SK-MEL-5 (cell line): Measurements from ENCODE around the gene WASF3. TPM values are rescaled to one million over a fixed set of nuclear protein-coding genes. Genes with fewer than 3 reads are reported as not detected.
"Not testable (repeated sequence)": the region's sequence is repeated elsewhere in the genome, so short reads cannot be mapped to it uniquely, and the experiment has no call there.

Source experiments
- DNase-seq: peaks from one replicate; pipeline ENCODE4 v3.0.0-alpha.2; 2016; ENCODE audit warnings: low read depth, low spot score
- in situ Hi-C: cut with HindIII; loops from 2 replicates; pipeline ENCODE4 v1.10.0; 2016; ENCODE audit warnings: low sequenced_read_pairs, high pct_unique_total_duplicates, low pct_unique_long_range_greater_than_20kb
- total RNA-seq: library from RNA; depleted of rRNA; stranded (reverse); fragments of >200 nt; shearing (Covaris generic); gene quantifications from 2 replicates; pipeline ENCODE4 v1.2.3, GENCODE V29; 2014; rRNA removed

The WASF3 gene
- total RNA-seq, 1 experiment from 2014 or later, result 17.2 TPM

DNA sequence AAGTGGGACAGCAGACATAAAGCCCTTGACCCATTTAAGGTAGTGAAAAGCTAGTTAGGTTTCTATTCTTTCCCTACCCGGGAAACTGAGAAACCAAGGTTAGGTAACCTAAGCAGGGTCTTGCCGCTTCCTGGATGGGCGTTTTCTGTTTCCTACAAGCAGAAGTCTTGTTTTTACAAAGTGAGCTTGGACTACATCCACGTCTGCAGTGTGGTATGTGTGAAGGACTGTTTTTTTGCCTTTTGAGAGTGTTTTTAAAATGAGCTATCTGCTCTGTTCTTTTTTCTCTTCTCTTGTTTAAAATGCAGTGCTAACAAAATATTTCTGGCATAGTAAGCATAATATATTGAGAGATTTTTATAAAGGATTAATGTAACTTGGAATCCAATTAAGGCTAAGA, 153.7 kb downstream of the WASF3 start:
- DNase-seq, result no peak
- in situ Hi-C loops, result no loop called here

- in situ Hi-C loops, result no loop called here
- DNase-seq, result no peak
These were observed 155.9 kb downstream of the WASF3 start for GRCh38 chr13:26713341-26713740.

DNA sequence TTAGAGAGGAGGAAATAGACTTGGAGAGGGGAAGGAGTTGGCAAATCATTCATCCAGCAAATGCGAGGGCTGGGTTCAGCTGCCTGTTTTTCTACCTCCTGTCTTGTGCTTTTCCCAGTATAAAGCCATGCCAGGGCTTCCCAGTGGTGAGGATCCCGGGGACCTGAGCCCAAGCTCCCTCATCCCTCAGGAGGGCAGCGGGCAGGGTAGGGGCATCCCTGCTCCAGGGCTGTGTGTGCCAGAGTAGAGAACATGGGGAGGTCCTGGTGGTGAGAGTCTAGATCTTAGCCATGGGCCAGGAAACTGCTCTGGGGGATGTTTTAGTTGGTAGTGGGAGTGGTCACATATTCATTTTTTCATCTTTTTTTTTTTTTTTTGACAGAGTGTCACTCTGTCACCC, 159.5 kb downstream of the WASF3 start:
- in situ Hi-C loops, result no loop called here
- DNase-seq, result no peak

DNA sequence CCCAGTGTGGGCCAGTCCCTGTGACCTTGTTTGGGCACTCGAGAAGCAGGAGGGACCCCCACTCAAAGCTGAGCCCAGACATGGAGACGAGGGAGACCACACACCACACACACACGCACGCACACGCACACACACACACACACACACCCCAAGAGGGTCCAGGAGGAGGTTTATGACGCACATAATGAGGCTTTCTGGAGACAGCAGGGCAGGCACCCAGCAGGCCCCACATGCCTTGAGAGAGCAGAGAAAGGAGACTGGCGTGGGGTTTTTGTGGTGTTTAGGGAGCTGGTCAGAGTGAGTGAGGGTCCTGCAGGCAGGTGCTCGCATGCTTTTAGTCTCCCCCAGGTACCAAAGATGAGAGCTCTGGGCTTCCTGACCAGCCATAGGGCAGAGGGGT, 160.7 kb downstream of the WASF3 start:
- in situ Hi-C loops, result no loop called here
- no peak for DNase-seq

DNA sequence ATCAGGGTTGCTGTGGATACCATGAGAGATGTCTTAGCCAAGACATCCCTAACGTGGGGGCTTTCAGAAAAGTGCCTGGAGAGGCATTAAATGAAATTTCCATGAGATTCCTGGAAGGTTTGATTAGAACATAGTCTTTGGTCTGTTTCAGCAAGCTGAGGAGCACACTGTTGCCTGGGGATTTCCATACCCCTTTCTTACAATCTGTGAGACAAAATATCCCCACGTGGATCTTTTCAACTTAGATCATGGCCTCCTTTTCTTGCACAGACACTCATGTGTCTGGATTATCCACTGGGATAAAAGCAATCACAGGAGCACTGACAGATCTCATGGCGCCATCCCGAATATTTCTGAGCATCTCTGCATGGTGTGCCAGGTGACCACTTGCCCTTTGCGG, 161.4 kb downstream of the WASF3 start:
- no peak for DNase-seq
- in situ Hi-C loops, result no loop called here

DNA sequence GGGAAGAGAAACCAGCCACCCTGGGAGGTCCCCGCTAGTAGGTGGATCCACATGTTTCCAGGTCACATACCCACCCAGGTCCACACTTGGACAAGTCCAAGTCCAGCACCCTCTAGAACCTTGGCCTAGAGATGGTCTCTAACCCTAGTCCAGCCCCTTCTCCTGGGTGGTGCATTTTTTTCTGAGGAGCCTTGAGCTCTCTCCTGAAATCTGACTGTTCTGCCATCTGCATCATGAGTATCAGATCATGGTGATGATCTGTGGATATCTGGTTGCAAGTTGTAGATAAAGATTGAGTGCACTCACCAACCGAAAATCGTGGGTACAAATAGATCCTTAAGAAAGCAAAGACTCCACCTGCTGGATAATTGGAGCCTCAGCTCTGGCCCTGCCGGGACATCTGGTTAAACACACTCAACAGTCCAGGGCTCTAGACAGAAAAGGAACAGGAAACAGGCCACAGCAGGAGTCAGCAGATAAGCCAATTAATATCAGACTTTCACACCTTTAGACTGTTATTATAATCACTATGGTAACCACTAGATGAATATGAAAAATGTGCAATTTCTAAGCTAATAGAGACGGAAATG, 162.0 kb downstream of the WASF3 start:
- DNase-seq, result peak; percentile 37
- in situ Hi-C loops, result no loop called here

DNA sequence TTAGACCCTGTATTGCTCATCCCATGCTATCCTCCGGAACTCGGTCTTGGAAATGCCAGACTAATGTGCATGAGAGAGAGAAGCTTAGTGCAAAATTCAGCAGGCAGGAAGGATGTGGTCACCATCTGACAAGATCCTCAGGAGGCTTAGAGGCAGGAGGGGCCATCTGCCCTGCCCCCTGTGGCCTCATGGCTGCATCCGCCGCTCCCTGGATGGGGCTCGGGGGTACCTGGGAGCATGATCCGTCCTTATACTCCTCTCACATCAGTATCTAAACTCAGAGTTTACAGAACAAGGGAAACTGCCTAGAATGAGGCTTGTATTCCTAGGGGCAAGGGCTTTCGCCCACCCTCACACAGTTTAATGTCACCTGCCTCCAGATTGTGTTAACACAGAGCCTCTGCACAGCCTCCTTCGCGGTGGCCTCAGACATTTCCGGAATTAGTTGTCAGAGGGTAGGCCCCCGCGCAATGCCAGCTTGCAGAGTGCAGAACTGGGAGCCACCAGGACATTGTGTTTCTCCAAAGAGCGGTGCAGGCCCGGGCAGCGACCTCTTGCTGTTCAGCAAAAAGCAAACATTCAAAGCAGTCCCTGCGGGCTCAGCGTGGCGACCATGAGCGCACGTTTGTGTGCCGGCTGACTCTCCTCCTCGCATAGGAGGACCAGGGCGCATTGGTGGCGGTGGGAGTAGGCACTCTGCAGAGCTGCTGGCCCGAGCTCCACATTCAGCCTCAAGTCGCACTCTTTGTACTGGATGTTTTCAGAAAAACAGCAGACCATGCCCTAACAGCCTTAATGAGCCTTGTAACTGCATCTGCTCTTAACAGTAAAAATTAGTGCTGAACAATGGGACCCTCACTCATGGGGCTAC, 164.0 kb downstream of the WASF3 start:
- in situ Hi-C loops, result no loop called here
- DNase-seq, result peak; percentile 27

GRCh38 chr13:26722321-26722720, 164.8 kb downstream of the WASF3 start:
- in situ Hi-C loops, result no loop called here
- no peak for DNase-seq

DNA sequence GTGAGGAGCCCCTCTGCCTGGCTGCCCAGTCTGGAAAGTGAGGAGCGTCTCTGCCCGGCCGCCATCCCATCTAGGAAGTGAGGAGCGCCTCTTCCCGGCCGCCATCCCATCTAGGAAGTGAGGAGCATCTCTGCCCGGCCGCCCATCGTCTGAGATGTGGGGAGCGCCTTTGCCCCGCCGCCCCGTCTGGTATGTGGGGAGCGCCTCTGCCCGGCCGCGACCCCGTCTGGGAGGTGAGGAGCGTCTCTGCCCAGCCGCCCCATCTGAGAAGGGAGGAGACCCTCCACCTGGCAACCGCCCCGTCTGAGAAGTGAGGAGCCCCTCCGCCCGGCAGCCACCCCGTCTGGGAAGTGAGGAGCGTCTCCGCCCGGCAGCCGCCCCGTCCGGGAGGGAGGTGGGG, 166.1 kb downstream of the WASF3 start:
- in situ Hi-C loops, DNase-seq: not testable (repeated sequence)

- in situ Hi-C loops, result no loop called here
- no peak for DNase-seq
These were observed 169.2 kb downstream of the WASF3 start for GRCh38 chr13:26726684-26727083.

DNA sequence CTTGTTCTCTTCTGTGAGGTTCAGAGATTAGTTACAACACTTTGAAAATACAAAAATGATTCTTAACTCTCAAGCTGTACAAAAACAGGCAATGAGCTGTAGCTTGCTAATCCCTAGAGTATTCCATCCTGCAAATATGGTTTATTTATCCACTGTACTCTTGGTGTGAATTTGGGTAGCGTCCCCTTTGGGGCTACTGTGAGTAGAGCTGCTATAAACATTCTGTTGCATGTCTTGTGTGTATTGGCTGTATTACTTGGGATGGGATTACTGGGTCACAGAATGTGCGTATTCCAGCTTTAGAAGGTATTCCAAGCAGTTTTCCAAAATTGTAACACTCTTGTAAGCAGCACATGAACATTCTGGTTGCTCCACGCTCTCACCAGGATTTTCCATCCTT, 169.6 kb downstream of the WASF3 start:
- in situ Hi-C loops, result no loop called here
- DNase-seq, result no peak

GRCh38 chr13:26727633-26728032, 170.2 kb downstream of the WASF3 start:
- in situ Hi-C loops, result no loop called here
- no peak for DNase-seq

DNA sequence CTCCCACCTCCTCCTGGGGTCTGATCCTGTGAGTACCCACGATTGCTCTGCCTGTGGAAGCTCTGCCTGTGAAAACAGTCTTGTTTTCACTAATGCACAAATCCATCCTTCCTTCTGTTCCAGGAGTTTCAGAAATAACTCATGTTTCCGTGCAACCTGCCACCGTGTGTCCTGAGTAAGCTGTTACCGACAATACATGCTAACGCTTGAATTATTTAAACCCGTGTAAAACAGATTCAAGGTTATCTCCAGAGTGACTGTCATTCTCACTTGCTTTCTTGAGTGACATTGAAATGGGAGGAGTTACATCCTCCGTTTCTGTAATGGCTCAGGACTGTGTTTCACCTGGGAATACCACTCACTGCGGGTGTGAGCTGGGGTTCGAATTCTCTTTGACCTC, 178.2 kb downstream of the WASF3 start:
- in situ Hi-C loops, result no loop called here
- no peak for DNase-seq

Other genes starting within 250 kb of the WASF3 start
- gene GPR12, start 203.1 kb downstream of the WASF3 start, total RNA-seq, result 0.13 TPM in 1 of 2 replicates, not detected in the other